Peyer's patch (tissue), 4 donors: ENCODE results near the gene PLPP1.

ENCODE experiments used
- CTCF ChIP-seq, 6 experiments: fragments of 450-650 bp in 4 of 6; fragments of 200-600 bp in 2 of 6; sonication (generic) in 1 of 6; IDR thresholded peaks; one replicate each; pipeline ENCODE4 v1.5.1; 2017 to 2019; ENCODE audit warnings: antibody characterized with exemption in 6 of 6, mild to moderate bottlenecking in 3 of 6, moderate library complexity in 1 of 6
- POLR2A ChIP-seq, 2 donors: fragments of 450-650 bp; IDR thresholded peaks; one replicate each; pipeline ENCODE4 v1.5.1; 2017; ENCODE audit warnings: antibody characterized with exemption in 2 of 2, mild to moderate bottlenecking in 2 of 2, moderate library complexity in 2 of 2

- TF ChIP-seq CTCF (IDR thresholded peaks at IDR 0.05) (no peak), POLR2A (IDR thresholded peaks at IDR 0.05) (no peak)
Observed at GRCh38 chr5:55533521-55534435, 986 bp downstream of the PLPP1 start.
